Upper lobe of right lung (tissue), 1 donor: ENCODE results near the gene LARGE1. TPM values are rescaled to one million over a fixed set of nuclear protein-coding genes. Genes with fewer than 3 reads are reported as not detected.
A peak's percentile ranks its signal among the peaks of the same experiment; 100 is the strongest.

ENCODE experiments used
- ATAC-seq: fragments of 200-7000 bp; cut with Tn5 transposase; one replicate; pipeline ENCODE4 v1.9.1; 2020; ENCODE audit warnings: mild to moderate bottlenecking, moderate library complexity
- DNase-seq: peaks from one replicate; pipeline ENCODE4 v3.0.0-alpha.2; 2020
- H3K27ac ChIP-seq: fragments of 200-600 bp; one replicate; pipeline ENCODE4 v1.8.0; 2022
- H3K27me3 ChIP-seq: fragments of 200-600 bp; one replicate; pipeline ENCODE4 v1.8.0; 2022; ENCODE audit warnings: mild to moderate bottlenecking
- H3K36me3 ChIP-seq: fragments of 200-600 bp; one replicate; pipeline ENCODE4 v1.8.0; 2022
- H3K4me1 ChIP-seq: fragments of 200-600 bp; one replicate; pipeline ENCODE4 v1.8.0; 2022
- H3K4me3 ChIP-seq: fragments of 200-600 bp; one replicate; pipeline ENCODE4 v1.8.0; 2022; ENCODE audit warnings: mild to moderate bottlenecking
- H3K9me3 ChIP-seq: fragments of 200-600 bp; one replicate; pipeline ENCODE4 v1.8.0; 2022
- intact Hi-C: fragments of 100-400 bp; cut with DNase I; formaldehyde crosslinking; loops from one replicate; pipeline ENCODE4 v1.11.0; 2022
- total RNA-seq: library from RNA; stranded (reverse); fragmentation: NEBNext Ultra II Directional; extraction: Animal tissue kit (Norgen Biotek cat#: 25700); gene quantifications from one replicate; pipeline ENCODE4 v1.2.1, GENCODE V29; 2021
- TF ChIP-seq, protein P1 (sequence below): fragments of 200-600 bp; IDR thresholded peaks from one replicate; pipeline ENCODE4 v1.8.0; 2022; ENCODE audit warnings: antibody characterized with exemption
- donor health status: DM: no; HTN: yes; CAD: no; lungs with severe emphysema.

Gene LARGE1
- total RNA-seq, 1 donor from 2014 or later: 33.5 TPM

DNA sequence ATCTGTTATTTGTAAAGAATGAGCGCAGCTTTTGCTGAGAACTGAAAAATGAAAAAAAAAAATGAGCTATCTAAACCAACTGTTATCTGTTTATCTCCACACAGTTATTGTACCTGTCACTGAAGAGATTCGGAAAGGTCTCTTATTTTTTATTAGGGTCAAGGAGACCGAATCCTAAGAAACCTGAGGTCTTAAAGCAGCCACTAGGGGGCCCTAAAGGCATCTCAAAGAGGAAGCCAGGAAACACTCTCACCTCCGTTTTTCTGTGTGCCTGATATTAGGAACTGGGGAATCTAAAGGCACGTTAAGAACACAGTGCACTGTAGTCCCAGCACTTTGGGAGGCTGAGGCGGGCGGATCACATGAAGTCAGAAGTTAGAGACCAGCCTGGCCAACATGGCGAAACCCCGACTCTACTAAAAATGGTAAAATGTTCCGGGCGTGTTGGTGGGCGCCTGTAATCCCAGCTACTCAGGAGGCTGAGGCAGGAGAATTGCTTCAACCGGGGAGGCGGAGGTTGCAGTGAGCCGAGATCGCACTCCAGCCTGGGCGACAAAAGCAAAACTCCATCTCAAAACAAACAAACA, 3.5 kb upstream of the LARGE1 start:
- TF ChIP-seq, protein P1, sequence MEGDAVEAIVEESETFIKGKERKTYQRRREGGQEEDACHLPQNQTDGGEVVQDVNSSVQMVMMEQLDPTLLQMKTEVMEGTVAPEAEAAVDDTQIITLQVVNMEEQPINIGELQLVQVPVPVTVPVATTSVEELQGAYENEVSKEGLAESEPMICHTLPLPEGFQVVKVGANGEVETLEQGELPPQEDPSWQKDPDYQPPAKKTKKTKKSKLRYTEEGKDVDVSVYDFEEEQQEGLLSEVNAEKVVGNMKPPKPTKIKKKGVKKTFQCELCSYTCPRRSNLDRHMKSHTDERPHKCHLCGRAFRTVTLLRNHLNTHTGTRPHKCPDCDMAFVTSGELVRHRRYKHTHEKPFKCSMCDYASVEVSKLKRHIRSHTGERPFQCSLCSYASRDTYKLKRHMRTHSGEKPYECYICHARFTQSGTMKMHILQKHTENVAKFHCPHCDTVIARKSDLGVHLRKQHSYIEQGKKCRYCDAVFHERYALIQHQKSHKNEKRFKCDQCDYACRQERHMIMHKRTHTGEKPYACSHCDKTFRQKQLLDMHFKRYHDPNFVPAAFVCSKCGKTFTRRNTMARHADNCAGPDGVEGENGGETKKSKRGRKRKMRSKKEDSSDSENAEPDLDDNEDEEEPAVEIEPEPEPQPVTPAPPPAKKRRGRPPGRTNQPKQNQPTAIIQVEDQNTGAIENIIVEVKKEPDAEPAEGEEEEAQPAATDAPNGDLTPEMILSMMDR: peak; percentile 80
- Histone ChIP-seq H3K27me3 (peaks cover 3% of the 10 kb centered on the region), H3K9me3 (no peaks in the 10 kb centered on the region), H3K4me1 (no peaks in the 10 kb centered on the region), H3K27ac (no peak overlapping the region), H3K4me3 (no peak overlapping the region), H3K36me3 (no peaks in the 10 kb centered on the region)
- peak; percentile 26 for ATAC-seq
- intact Hi-C loops: loop anchor here (5.0 kb wide), 1 partner anchor 184 kb away; no protein-coding TSS in a partner anchor
- no peak for DNase-seq

DNA sequence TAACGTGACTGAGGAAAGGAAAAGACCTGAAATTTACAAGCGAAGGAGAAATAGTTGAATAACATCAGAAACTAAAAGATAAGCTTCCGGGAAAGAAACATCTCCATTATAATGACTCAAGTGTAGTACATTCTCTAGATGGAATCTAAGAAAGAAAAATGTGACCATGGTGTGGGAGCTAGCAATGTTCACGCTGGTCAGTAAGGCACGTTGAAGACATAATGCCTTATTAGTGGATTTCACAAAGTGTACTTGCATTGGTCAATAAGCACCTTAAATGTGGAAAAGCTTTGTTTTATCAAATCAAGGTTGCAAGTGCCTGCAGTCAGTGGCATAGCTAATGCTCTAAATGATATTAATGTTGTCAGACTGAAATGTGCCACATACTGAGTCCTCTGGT, 2.8 kb upstream of the LARGE1 start:
- TF ChIP-seq, protein P1: no peak
- ATAC-seq (no peak), DNase-seq (no peak)
- H3K9me3 ChIP-seq: no peaks in the 10 kb centered on the region
- H3K4me3 ChIP-seq: peak overlapping the region; percentile 65
- H3K27ac ChIP-seq: no peak overlapping the region
- intact Hi-C loops: loop anchor here (5.0 kb wide), 1 partner anchor 184 kb away; no protein-coding TSS in a partner anchor
- H3K27me3 ChIP-seq: peaks cover 3% of the 10 kb centered on the region
- no peaks in the 10 kb centered on the region for H3K36me3 ChIP-seq
- H3K4me1 ChIP-seq: peaks cover 7% of the 10 kb centered on the region

DNA sequence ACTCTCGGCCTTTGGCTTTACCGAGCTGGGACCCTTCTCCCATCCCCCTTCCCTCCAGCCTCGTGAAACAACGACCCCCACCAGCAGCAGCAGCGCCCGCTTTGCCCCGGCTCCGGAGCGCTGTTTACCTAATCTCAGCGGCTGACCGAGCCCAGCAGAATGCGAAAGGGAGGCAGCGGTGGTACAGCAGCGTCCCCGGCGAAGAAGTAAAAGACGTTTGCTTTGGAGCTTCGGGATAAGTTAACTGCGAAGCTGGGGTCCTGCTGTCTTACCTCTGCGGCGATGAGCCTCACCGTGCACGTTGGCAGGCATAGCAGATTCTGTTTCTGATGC, 2.0 kb upstream of the LARGE1 start:
- H3K36me3 ChIP-seq: no peaks in the 10 kb centered on the region
- peaks cover 3% of the 10 kb centered on the region for H3K27me3 ChIP-seq
- intact Hi-C loops: loop anchor here (5.0 kb wide), 1 partner anchor 185 kb away; no protein-coding TSS in a partner anchor
- TF ChIP-seq, protein P1: no peak
- H3K9me3 ChIP-seq: no peaks in the 10 kb centered on the region
- DNase-seq (no peak), ATAC-seq (no peak)
- no peak overlapping the region for H3K27ac ChIP-seq
- H3K4me1 ChIP-seq: peaks cover 13% of the 10 kb centered on the region
- peak overlapping the region; percentile 65 for H3K4me3 ChIP-seq

DNA sequence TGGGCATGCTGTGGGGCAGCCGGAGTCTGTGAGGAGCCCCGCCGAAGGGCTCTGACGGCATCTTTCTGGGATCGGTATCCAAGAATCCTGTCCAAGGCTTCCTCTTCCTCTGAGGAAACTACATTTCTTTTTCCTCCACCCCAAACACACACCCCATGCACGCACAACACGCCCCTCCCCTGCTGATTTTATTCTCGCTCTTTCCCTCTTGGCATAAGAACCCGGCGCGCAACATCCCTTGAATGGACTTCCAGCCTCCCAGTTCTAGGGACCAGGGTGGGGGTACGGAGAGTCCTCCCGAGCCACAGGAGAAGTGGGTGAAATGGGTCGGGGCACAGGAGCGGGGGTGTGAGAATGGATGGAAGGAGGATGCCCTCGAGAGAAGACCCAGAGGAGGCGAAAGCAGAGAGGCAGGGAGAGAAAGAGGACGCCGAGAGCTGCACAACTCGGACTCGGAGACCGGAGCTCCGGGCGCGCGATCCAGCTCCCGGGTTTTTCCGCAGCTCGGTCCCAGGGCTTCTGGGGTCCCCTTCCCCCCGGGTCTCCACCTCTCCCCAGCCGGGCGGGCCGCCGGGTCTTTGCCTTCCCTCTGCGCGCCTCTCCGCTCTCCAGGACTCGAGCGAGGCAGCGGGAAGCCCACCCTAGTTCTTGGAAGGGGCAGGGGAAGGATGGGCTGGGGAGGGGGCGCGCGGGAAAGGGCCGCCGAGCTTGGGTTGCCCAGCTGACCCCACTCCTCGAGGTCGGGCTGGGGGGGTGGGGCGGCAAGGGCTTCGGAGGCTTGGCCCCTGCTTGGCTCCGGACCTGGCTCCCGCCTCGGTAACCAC, 1.5 kb upstream of the LARGE1 start:
- peaks cover 16% of the 10 kb centered on the region for H3K4me1 ChIP-seq
- peak overlapping the region; percentile 65 for H3K4me3 ChIP-seq
- intact Hi-C loops: loop anchor here (5.0 kb wide), 1 partner anchor 186 kb away; no protein-coding TSS in a partner anchor
- H3K27me3 ChIP-seq: no peaks in the 10 kb centered on the region
- TF ChIP-seq, protein P1: no peak
- no peaks in the 10 kb centered on the region for H3K9me3 ChIP-seq
- H3K36me3 ChIP-seq: no peaks in the 10 kb centered on the region
- DNase-seq (peak; percentile 77), ATAC-seq (peak; percentile 15)
- H3K27ac ChIP-seq: peak overlapping the region; percentile 49

DNA sequence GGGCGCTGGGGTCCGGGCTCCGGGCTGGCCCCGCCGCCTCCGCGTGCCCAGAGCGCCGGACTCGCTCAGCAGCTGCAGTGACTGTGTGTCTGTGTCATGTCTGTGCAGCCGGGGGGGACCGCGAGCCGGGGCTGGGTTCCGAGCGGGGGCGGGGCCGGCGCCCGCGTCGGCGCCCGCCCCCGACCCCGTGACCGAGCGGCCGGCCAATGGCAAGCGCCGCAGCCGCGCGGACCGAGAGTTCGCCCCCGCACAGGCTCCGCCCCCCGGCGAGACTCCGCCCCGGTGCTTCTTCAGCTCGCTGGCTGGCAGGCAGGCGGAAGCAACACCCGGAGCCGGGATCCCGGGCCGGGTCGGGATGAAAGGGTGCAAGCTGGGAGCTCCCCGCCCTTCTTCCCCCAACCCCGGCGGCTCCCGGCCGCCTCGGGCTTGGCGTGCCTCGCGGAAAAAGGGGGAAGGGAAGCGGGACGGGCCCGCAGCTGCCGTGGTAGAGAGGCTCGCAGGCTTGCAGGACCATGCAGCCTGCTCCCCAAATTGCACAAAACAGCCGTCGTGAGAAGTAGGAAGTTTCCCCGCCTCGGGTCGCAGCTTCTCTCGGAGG, 750 bp upstream of the LARGE1 start:
- peak overlapping the region; percentile 49 for H3K27ac ChIP-seq
- H3K4me1 ChIP-seq: peaks cover 16% of the 10 kb centered on the region
- DNase-seq (peak; percentile 99), ATAC-seq (peak; percentile 95)
- TF ChIP-seq, protein P1: no peak
- H3K36me3 ChIP-seq: no peaks in the 10 kb centered on the region
- intact Hi-C loops: loop anchor here (5.0 kb wide), 1 partner anchor 186 kb away; no protein-coding TSS in a partner anchor
- no peaks in the 10 kb centered on the region for H3K27me3 ChIP-seq
- H3K9me3 ChIP-seq: no peaks in the 10 kb centered on the region
- peak overlapping the region; percentile 65 for H3K4me3 ChIP-seq
